ENCODE data around the gene RNF6.

GRCh38 chr13:26198116-26198515, 24.0 kb downstream of the RNF6 start:
- no peak for TF ChIP-seq ZNF8 (CRISPR knock-in tag; IDR thresholded peaks at IDR 0.05)
- TF ChIP-seq PATZ1 (CRISPR knock-in tag; IDR thresholded peaks at IDR 0.05; ENCODE audit: borderline replicate concordance): no peak
- no peak for TF ChIP-seq OSR1 (CRISPR knock-in tag; IDR thresholded peaks at IDR 0.05)
- TF ChIP-seq ZFP30 (CRISPR knock-in tag; IDR thresholded peaks at IDR 0.05): no peak
- no peak for TF ChIP-seq ZFP3 (CRISPR knock-in tag; IDR thresholded peaks at IDR 0.05)
- TF ChIP-seq TSHZ2 (CRISPR knock-in tag; IDR thresholded peaks at IDR 0.05): no peak
- no peak for TF ChIP-seq TOX (CRISPR knock-in tag; IDR thresholded peaks at IDR 0.05; ENCODE audit: borderline replicate concordance)
- no peak for TF ChIP-seq GLIS3 (CRISPR knock-in tag; IDR thresholded peaks at IDR 0.05)
- no peak for TF ChIP-seq RARB (CRISPR knock-in tag; IDR thresholded peaks at IDR 0.05)

All from SK-N-SH treated with all-trans-retinoic acid at 6 μM for 48 hours (cell line).